HCT116 (cell line): ENCODE data around the gene LRRIQ4. TPM values are rescaled to one million over a fixed set of nuclear protein-coding genes. Genes with fewer than 3 reads are reported as not detected.

Source experiments
- ATAC-seq: fragments of 200-7000 bp; cut with Tn5 transposase; 2 replicates; pipeline ENCODE4 v1.9.1; 2020; ENCODE audit warnings: mild to moderate bottlenecking, moderate library complexity
- BruUV-seq: library from RNA; stranded (reverse); fragments of 400-500 nt; replicated peaks from 2 replicates; lab custom pipeline; 2021; lab: Mats Ljungman, UMichigan
- CTCF ChIA-PET: fragments of 300-600 bp; sonication (Branson Sonifier 250); formaldehyde crosslinking; loops from one replicate; lab custom pipeline; 2021; ENCODE audit warnings: antibody characterized with exemption; lab: Charles Lee
- POLR2A ChIA-PET: fragments of 300-600, 350-600 bp; sonication (Branson Sonifier 250); formaldehyde crosslinking; loops from one replicate; lab custom pipeline; 2021; ENCODE audit warnings: antibody characterized with exemption; lab: Charles Lee
- RAD21 ChIA-PET, 2 experiments: fragments of 300-600 bp; sonication (Branson Sonifier 250); formaldehyde crosslinking; loops; one replicate each; lab custom pipeline; 2023; ENCODE audit warnings: low total read pairs in 2 of 2; ENCODE audit not compliant: uncharacterized antibody in 2 of 2, unreplicated experiment in 2 of 2, low non-redundant PET in 1 of 2; lab: Charles Lee
- DNase-seq: peaks from one replicate; pipeline ENCODE4 v3.0.0-alpha.2; 2010; ENCODE audit warnings: low read depth, low spot score
- H2AFZ ChIP-seq: fragments of 200-600 bp; shearing (Covaris generic), sonication (generic); 2 replicates; pipeline ENCODE4 v1.6.1; 2017; ENCODE audit warnings: low read depth, mixed run types, mixed read lengths, antibody characterized with exemption, low read length; ENCODE audit not compliant: poor library complexity, severe bottlenecking
- H3K27ac ChIP-seq: 2 replicates; pipeline ENCODE4 v1.5.1; 2012; ENCODE audit warnings: low read depth, low read length
- H3K27me3 ChIP-seq: fragments of 200-600 bp; sonication (generic); 2 replicates; pipeline ENCODE4 v1.6.1; 2016; ENCODE audit warnings: mixed run types, low read length, mixed read lengths; ENCODE audit not compliant: insufficient read depth
- H3K36me3 ChIP-seq, 2 experiments: fragments of 200-500 bp in 1 of 2; fragments of 200-600 bp in 1 of 2; sonication (Bioruptor generic) in 1 of 2; sonication (generic) in 1 of 2; 2 replicates each; pipeline versions ENCODE4 v1.5.1 to v1.6.1; 2014 to 2016; ENCODE audit warnings: low read length in 2 of 2, inconsistent platforms in 1 of 2, mixed read lengths in 1 of 2, mixed run types in 1 of 2; ENCODE audit not compliant: insufficient read depth in 2 of 2, control insufficient read depth in 1 of 2
- H3K4me1 ChIP-seq, 2 experiments: fragments of 200-600 bp in 1 of 2; sonication (generic) in 1 of 2; 2 replicates each; pipeline versions ENCODE4 v1.5.1 to v1.6.1; 2012 to 2017; ENCODE audit warnings: low read length in 2 of 2, inconsistent platforms in 1 of 2, mild to moderate bottlenecking in 1 of 2, mixed read lengths in 1 of 2, mixed run types in 1 of 2, moderate library complexity in 1 of 2; ENCODE audit not compliant: insufficient read depth in 2 of 2, control insufficient read depth in 1 of 2
- H3K4me2 ChIP-seq: fragments of 200-600 bp; sonication (generic); 2 replicates; pipeline ENCODE4 v1.6.1; 2017; ENCODE audit warnings: mixed run types, low read length, mixed read lengths
- H3K4me3 ChIP-seq, 2 experiments: fragments of 200-600 bp in 1 of 2; sonication (generic) in 1 of 2; replicated peaks in 1 of 2; 2 replicates each; pipeline ENCODE4 v1.5.1; 2011 to 2016; ENCODE audit warnings: low read length in 2 of 2, control low read depth in 1 of 2, low read depth in 1 of 2, mild to moderate bottlenecking in 1 of 2, mixed read lengths in 1 of 2, mixed run types in 1 of 2
- H3K79me2 ChIP-seq: fragments of 200-600 bp; sonication (generic); 2 replicates; pipeline ENCODE4 v1.6.1; 2017; ENCODE audit warnings: mild to moderate bottlenecking, mixed run types, low read length, moderate library complexity, mixed read lengths; ENCODE audit not compliant: insufficient read depth
- H3K9ac ChIP-seq: fragments of 200-600 bp; sonication (generic); 2 replicates; pipeline ENCODE4 v1.6.1; 2016; ENCODE audit warnings: low read length, mixed read lengths
- H3K9me2 ChIP-seq: fragments of 200-600 bp; sonication (generic), shearing (Covaris generic); 2 replicates; pipeline ENCODE4 v1.6.1; 2017; ENCODE audit warnings: mixed run types, mild to moderate bottlenecking, moderate library complexity; ENCODE audit not compliant: insufficient read depth
- H3K9me3 ChIP-seq, 2 experiments: fragments of 200-500 bp in 1 of 2; fragments of 200-600 bp in 1 of 2; sonication (Bioruptor generic) in 1 of 2; sonication (generic) in 1 of 2; 2 replicates each; pipeline ENCODE4 v1.6.1; 2014 to 2017; ENCODE audit warnings: low read length in 2 of 2, mixed read lengths in 2 of 2, inconsistent platforms in 1 of 2, low read depth in 1 of 2, mild to moderate bottlenecking in 1 of 2, mixed run types in 1 of 2, moderate library complexity in 1 of 2; ENCODE audit not compliant: control insufficient read depth in 1 of 2, insufficient read depth in 1 of 2
- H4K20me1 ChIP-seq: fragments of 200-600 bp; sonication (generic), shearing (Covaris generic); 2 replicates; pipeline ENCODE4 v1.6.1; 2017; ENCODE audit warnings: mixed run types, mild to moderate bottlenecking, moderate library complexity; ENCODE audit not compliant: insufficient read depth
- ATF3 ChIP-seq: IDR thresholded peaks from 2 replicates; pipeline ENCODE4 v1.6.1; 2012
- CBX3 ChIP-seq: IDR thresholded peaks from 2 replicates; pipeline ENCODE4 v1.6.1; 2012; ENCODE audit warnings: low read depth
- CEBPB ChIP-seq: IDR thresholded peaks from 2 replicates; pipeline ENCODE4 v1.6.1; 2012; ENCODE audit warnings: low read depth
- CTCF ChIP-seq, 3 experiments: fragments of 200-600 bp in 1 of 3; sonication (generic) in 1 of 3; IDR thresholded peaks in 2 of 3; conservative IDR thresholded peaks in 1 of 3; 2 replicates each; pipeline ENCODE4 v1.5.1; 2012 to 2017; ENCODE audit warnings: low read depth in 2 of 3, low read length in 2 of 3, antibody characterized with exemption in 1 of 3, borderline replicate concordance in 1 of 3, control low read depth in 1 of 3, mild to moderate bottlenecking in 1 of 3, mixed read lengths in 1 of 3, mixed run types in 1 of 3, moderate library complexity in 1 of 3; ENCODE audit not compliant: insufficient read depth in 1 of 3
- EGR1 ChIP-seq: IDR thresholded peaks from 2 replicates; pipeline ENCODE4 v1.6.1; 2012; ENCODE audit warnings: low read depth
- EZH2 ChIP-seq: fragments of 200-600 bp; sonication (generic); IDR thresholded peaks from 2 replicates; pipeline ENCODE4 v1.6.1; 2017; ENCODE audit warnings: antibody characterized with exemption, mixed run types
- EZH2phosphoT487 ChIP-seq: fragments of 200-600 bp; IDR thresholded peaks from 2 replicates; pipeline ENCODE4 v1.6.1; 2018; ENCODE audit warnings: antibody characterized with exemption, borderline replicate concordance
- JUND ChIP-seq: IDR thresholded peaks from 2 replicates; pipeline ENCODE4 v1.6.1; 2012
- POLR2A ChIP-seq: IDR thresholded peaks from 2 replicates; pipeline ENCODE4 v1.7.0; 2011; ENCODE audit warnings: borderline replicate concordance; ENCODE audit not compliant: insufficient read depth, insufficient read length; ENCODE audit errors: extremely low read depth
- POLR2AphosphoS5 ChIP-seq: IDR thresholded peaks from 2 replicates; pipeline ENCODE4 v1.6.1; 2011; ENCODE audit warnings: mild to moderate bottlenecking, low read depth, low read length, moderate library complexity
- RAD21 ChIP-seq: IDR thresholded peaks from 2 replicates; pipeline ENCODE4 v1.6.1; 2012; ENCODE audit warnings: low read depth, mild to moderate bottlenecking
- REST ChIP-seq: IDR thresholded peaks from 2 replicates; pipeline ENCODE4 v1.6.1; 2012; ENCODE audit warnings: low read depth
- SIN3A ChIP-seq: IDR thresholded peaks from 2 replicates; pipeline ENCODE4 v1.6.1; 2012; ENCODE audit warnings: low read depth
- SRF ChIP-seq: IDR thresholded peaks from 2 replicates; pipeline ENCODE4 v1.6.1; 2012; ENCODE audit warnings: low read depth
- TCF7L2 ChIP-seq: IDR thresholded peaks from 2 replicates; pipeline ENCODE4 v1.7.0; 2011; ENCODE audit warnings: borderline replicate concordance, inconsistent platforms; ENCODE audit not compliant: insufficient read depth, insufficient read length; ENCODE audit errors: extremely low read depth
- YY1 ChIP-seq: IDR thresholded peaks from 2 replicates; pipeline ENCODE4 v1.6.1; 2011; ENCODE audit warnings: low read length, low read depth, moderate library complexity, mild to moderate bottlenecking; ENCODE audit not compliant: insufficient replicate concordance; ENCODE audit errors: extremely low read depth
- ZBTB33 ChIP-seq: IDR thresholded peaks from 2 replicates; pipeline ENCODE4 v1.6.1; 2011; ENCODE audit warnings: mild to moderate bottlenecking, low read length, moderate library complexity; ENCODE audit not compliant: insufficient replicate concordance; ENCODE audit errors: extremely low read depth
- ZFX ChIP-seq: fragments of 450-650 bp; IDR thresholded peaks from 2 replicates; pipeline ENCODE4 v1.6.1; 2017
- ZNF274 ChIP-seq: fragments of 200-500 bp; sonication (Bioruptor generic); IDR thresholded peaks from 2 replicates; pipeline ENCODE4 v1.6.1; 2014; ENCODE audit warnings: mild to moderate bottlenecking, low read depth, low read length, inconsistent platforms
- intact Hi-C: fragments of 100-400 bp; cut with micrococcal nuclease; formaldehyde crosslinking; loops from 2 replicates; pipeline ENCODE4 v1.10.0; 2022
- total RNA-seq: library from RNA; stranded (reverse); gene quantifications from one replicate; pipeline ENCODE4 v1.2.1, GENCODE V29; 2021; ENCODE audit not compliant: unreplicated experiment

Gene LRRIQ4
- total RNA-seq, 1 experiment from 2014 or later = not detected

GRCh38 chr3:169855514-169855913 lies 42.8 kb downstream of the LRRIQ4 start (continued):
- TF ChIP-seq TCF7L2 = no peak

DNA sequence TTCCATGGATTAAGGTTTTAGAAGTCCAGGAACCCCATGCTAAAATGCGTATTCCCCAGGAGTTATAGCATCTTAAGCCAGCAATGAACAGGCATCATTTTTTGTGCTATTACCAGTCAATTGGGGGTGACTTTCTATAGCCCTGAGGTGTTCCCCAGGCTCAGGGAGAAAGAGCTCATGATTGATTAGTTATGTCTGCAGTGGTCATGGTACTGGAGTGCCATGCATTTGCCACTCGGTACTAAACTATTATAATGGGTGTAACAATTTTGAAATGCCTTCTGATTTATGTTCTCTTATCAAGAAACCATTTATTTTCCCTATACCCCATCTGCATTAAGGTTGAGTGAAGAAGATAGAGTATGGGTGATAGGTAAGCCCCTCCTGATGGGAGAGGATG lies 45.1 kb downstream of the LRRIQ4 start:
- ChIA-PET CTCF (no interaction called here), RAD21 (no interaction called here), POLR2A (no interaction called here)
- H3K4me2 ChIP-seq = no peak overlapping the region
- no TSS peak for BruUV-seq
- DNase-seq = no peak
- intact Hi-C loops = no loop called here
- ATAC-seq = no peak
- H3K4me3 ChIP-seq = no peak overlapping the region
- H3K9me3 ChIP-seq = no peaks in the 10 kb centered on the region
- no peaks in the 10 kb centered on the region for H4K20me1 ChIP-seq
- no peak overlapping the region for H3K27ac ChIP-seq
- H3K36me3 ChIP-seq = no peaks in the 10 kb centered on the region
- peaks cover 3% of the 10 kb centered on the region; the same call in 1 of the 2 replicates for H3K27me3 ChIP-seq
- H3K9me2 ChIP-seq = no peaks in the 10 kb centered on the region
- H3K9ac ChIP-seq = no peak overlapping the region
- H3K79me2 ChIP-seq = no peaks in the 10 kb centered on the region
- TF ChIP-seq EGR1 = no peak
- TF ChIP-seq ZFX = no peak
- no peak for TF ChIP-seq ZBTB33
- no peak for TF ChIP-seq YY1
- TF ChIP-seq CTCF (IDR thresholded peaks at IDR 0.05 in 2 of 3, conservative IDR thresholded peaks at IDR 0.05 in 1 of 3; ENCODE audit: borderline replicate concordance in 1 of 3, insufficient read depth in 1 of 3, low read depth in 2 of 3, low read length in 2 of 3) = no peak
- TF ChIP-seq TCF7L2 = no peak
- no peak for TF ChIP-seq POLR2AphosphoS5
- TF ChIP-seq ATF3 = no peak
- TF ChIP-seq EZH2phosphoT487 = no peak
- no peak for TF ChIP-seq JUND
- no peak for TF ChIP-seq SIN3A
- TF ChIP-seq POLR2A = no peak
- TF ChIP-seq CEBPB = no peak
- TF ChIP-seq EZH2 = no peak
- TF ChIP-seq ZNF274 = no peak
- no peak for TF ChIP-seq SRF
- TF ChIP-seq CBX3 = no peak
- no peak for TF ChIP-seq RAD21
- no peak for TF ChIP-seq REST
- H2AFZ ChIP-seq = no peak overlapping the region
- no peaks in the 10 kb centered on the region; a peak in 1 of 4 replicates for H3K4me1 ChIP-seq
